Stimulated activated CD8-positive, alpha-beta memory T cell treated with anti-CD3 and anti-CD28 coated beads, Interleukin-4, amount 100 ng/mL, for 48 hours (primary cell): ENCODE data around the gene CHN2.
A peak's percentile ranks its signal among the peaks of the same experiment; 100 is the strongest.
"Not testable (repeated sequence)": the region's sequence is repeated elsewhere in the genome, so short reads cannot be mapped to it uniquely, and the experiment has no call there.

Experiments used
- DNase-seq: peaks from one replicate; pipeline ENCODE4 v3.0.0-alpha.2; 2020

CHN2 gene

DNA sequence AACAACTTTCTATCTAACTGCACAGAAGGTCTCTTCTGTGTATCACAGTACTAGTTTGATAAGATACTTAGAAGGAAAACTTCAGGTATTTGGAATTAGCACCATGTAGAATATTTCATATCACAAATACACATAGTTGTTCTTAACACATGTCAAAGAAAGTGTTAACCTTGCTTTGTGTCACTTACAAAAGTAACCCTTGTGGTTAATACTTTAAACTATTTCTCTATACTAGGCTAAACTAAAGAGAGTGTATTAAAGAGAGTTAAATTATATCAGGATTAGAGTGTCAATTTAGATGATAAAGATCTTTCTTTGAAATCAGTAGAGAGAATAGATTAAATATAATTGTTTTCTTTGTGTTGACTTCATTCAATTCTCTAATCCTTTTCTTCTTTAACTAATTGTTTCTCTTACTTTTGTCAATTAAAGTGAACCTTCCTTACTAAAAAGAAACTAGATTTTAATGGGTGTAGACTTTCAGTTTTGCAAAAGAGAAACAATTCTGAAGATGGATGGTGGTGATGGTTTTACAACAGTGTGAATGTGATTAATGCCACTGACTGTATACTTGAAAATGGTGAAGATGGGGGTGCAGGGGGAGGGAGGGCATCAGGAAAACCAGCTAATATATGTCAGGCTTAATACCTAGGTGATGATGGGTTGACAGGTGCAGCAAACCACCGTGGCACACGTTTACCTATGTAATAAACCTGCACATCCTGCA, 67.8 kb downstream of the CHN2 start:
- no peak for DNase-seq

DNA sequence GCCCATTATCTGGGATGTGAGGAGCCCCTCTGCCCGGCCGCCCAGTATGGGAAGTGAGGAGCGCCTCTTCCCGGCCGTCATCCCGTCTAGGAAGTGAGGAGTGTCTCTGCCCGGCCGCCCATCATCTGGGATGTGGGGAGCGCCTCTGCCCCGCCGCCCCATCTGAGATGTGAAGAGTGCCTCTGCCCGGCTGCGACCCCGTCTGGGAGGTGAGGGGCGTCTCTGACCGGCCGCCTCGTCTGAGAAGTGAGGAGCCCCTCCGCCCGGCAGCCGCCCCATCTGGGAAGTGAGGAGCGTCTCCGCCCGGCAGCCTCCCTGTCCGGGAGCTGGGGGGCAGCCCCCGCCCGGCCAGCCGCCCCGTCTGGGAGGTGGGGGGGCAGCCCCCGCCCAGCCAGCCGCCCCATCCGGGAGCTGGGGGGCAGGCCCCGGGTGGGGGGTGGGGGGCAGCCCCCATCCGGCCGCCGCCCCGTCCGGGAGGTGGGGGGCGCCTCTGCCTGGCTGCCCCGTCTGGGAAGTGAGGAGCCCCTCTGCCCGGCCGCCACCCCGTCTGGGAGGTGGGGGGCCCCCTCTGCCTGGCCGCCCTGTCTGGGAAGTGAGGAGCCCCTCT, 69.1 kb downstream of the CHN2 start:
- not testable (repeated sequence) for DNase-seq

DNA sequence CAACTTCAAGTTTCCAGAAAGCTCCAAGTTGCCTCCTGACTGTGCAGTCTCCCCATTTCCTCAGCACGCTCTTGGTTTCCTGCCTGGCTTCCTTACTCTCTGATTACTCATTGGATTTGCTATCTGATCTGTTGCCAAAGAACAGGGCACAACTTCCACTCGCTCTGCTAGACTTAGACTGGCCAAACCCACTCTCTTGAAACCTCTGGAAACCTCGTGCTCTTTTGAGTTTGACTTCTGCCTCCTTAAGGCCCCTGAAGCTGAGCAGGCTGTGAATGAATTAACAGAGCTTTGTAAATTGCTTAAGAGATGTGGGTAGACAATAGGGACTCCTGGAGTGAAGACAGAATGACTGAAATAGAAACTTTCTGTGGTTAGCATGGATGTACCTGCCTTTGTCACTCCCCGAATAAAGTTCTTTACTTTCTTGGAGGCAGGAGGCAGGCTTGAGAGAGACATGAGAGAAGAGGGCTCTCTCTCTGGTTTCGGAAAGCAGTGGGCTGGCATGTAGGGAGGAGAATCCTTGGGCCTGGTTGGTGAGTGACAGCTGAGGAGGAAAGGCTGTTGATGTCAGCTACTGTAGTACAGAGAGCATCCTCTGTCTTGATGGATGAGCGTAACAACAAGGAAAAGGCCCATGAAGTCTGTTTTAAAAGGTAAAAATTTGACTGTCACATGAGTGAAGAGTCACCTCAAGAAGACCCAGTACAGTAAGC, 70.8 kb downstream of the CHN2 start:
- no peak for DNase-seq

DNA sequence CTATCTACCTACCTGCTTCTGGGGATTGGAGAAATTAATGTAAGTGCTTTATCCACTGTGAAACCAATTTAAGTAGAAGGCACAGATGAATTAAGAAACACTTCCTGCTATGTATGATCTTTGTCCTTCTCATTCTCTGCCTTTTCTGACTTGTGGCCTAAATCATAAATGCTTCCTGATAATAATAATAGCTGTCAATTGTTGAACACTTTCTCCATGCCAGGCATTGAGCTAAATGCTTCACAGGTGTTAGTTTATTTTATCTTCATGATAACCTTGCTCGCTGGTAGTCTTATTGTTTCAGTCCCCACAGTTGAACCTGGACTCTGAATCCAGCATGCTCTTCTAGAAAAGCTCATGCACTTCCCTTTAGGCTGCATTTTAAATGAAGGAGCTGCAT, 75.4 kb downstream of the CHN2 start:
- no peak for DNase-seq

DNA sequence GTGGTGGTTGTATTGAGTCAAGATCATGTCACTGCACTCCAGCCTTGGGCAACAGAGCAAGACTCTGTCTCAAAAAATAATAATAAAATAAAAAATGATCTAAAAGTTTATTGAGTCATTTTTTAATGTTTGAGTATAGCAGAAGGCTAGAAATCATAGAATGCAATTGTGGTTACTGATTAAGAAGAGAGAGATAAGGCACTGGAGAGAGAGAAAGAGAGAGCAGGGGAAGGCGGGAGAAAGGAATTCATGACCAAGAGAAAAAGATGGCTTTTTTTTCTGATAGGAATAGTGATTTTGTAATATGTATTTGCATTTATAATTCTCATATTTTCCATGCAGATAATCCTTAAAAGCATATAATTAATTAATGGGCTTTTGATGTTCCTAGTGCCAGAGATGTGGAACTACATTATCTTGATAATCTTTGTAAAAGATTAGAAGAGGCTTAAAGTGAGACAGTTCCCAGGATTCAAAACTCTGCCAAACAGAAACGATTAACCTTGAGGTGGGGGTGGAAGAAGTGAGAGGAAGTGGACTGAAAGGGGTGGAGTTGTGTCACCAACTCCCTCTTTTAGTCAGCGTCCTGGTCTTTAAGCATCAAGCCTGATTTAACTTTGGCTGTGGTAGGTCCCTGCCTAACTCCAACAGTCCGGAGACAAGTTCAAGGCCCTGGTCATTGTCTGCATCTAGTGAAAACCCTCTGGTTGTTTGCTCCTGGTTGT, 76.2 kb downstream of the CHN2 start:
- no peak for DNase-seq

DNA sequence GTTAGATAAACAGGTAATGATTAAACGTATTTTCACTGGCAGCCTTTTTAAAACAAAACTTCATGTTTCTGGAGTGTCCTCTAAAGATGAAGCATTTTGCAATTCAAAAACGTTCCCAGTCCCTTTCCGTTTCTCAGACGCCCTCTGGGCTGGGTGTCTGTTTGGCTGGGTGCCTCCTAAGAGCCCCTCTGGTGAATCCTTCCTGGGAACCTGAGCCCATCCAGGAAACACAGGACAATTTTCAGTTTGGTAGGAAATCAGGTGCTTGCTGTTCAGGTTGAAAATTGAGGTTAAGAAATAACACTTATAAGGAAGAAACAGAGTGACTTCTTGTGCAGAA, 76.7 kb downstream of the CHN2 start:
- no peak for DNase-seq

DNA sequence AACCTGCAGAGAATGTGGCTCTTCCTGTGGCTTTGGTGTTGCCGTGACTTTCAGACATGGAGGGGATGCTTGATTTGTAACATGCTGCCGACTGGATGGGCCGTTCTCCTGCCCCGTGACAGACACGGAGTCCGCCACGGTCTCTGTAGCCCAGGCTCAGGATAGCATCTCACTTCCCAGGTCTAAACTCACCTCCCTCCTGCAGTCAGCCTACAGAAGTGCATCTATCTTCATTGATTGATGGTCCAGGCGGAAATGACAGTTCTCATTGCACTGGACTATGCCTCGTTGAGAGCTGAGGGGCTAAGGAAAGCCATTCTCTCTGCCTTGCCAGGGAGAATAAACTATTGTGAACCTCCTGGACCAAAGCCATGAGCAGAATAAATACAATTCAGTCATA, 77.5 kb downstream of the CHN2 start:
- no peak for DNase-seq

DNA sequence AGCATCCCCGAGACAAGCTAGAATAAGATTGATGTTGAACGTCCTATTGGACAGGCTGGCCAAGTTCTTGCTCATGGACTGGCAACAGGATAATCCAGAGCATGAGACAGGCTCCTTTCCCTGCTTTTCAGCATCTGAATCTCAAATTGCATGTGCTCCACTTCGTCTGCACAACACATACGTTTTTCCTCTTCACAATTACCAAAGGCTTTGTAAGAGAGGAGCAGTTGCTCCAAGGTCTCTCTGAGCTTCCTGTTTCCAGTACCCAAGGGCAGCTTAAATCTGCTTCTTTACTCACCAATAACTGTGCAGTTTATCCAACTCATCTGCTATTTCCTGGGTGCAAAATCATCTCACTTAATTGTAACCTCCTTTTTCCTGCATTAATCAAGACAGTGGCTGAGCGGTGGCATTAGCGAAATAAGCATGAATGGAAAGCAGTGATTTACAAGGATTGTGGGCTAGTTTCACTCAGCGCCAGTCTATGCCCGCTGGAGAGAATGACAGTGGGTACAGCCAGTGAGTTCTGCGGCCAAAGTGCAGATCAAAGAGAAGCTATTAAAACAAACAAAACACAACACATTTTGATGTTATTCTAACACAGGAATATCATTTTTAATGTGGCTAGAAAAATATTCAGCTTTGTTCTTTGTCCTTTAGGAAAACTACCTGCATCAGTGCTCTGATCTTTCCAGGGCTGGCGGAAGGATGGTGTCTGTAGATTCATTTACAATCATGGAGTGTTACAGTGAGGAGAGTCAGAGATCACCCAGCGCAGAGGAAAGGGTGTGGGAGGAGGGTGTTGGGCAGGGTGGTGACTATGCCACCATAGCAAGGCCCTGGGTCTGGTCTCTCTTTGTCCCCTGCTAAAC, 79.8 kb downstream of the CHN2 start:
- no peak for DNase-seq

DNA sequence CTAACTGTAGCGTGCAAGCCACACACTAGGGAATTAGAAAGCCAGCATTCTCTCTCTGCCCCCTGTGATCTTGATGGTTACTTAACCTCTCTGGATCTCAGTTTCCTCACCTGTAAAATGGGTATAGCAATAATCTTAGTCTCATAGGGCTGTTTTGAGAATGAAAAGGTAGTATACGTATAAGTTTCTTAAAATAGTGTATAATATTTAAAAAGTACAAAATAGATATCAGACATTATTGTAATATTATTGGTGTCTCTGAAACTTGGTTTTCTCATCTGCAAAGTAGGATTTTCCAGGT, 80.4 kb downstream of the CHN2 start:
- DNase-seq, result no peak

DNA sequence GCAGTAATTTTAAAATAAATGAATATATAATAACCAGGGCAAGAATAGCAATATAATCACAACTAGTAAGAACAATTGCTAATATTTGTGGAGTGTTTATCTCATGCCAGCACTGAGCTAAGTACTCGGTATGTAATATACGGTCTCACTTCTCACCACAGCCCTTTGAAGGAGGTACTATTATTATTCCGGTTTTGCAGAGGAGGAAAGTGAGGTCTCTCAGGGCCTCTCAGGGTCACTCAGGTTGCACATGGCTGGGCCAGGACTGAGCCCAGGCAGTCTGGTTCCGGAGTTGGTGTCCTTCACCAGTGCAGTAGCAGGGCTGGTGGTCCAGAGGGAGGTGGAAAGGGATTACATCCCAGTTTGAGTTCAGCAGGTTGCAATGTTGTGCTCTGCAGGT, 80.9 kb downstream of the CHN2 start:
- no peak for DNase-seq

DNA sequence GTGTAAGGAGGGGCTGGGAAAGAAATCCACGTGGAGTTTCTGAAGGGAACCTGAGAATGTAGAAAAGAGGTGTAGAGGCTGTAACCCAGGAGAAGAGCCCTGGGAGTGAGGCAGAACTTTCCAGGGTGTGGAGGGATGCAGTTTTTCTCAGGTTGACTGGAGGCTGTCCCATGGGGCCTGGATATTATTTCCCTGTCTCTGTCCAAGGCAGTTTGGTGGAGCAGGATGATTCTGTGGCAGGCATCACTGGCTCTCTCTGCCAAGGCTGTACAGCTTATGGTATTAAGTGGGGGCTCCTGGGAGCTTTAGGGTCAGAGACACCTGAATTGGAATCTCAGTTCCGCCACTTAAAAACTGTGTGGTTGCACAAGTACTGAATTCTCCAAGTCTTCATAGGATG, 81.6 kb downstream of the CHN2 start:
- DNase-seq, result no peak

DNA sequence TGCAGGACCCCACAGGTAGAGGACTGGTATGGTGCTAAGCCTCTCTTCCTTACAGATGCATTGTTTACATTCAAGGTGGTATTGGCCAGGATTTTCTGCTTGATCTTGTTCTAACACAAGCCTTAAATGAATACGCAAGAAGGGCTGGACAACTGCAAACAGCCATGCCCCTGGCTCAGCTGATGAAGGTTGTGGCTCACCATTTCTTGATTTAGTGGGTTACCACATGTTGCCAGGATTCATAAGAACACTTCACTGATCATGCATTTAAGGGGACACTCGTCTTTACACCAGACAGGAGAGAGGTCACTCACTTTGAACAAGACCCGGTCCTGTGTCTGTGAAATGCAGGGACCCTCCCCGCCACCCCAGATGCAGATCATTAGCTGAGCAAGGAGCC, 82.2 kb downstream of the CHN2 start:
- no peak for DNase-seq

DNA sequence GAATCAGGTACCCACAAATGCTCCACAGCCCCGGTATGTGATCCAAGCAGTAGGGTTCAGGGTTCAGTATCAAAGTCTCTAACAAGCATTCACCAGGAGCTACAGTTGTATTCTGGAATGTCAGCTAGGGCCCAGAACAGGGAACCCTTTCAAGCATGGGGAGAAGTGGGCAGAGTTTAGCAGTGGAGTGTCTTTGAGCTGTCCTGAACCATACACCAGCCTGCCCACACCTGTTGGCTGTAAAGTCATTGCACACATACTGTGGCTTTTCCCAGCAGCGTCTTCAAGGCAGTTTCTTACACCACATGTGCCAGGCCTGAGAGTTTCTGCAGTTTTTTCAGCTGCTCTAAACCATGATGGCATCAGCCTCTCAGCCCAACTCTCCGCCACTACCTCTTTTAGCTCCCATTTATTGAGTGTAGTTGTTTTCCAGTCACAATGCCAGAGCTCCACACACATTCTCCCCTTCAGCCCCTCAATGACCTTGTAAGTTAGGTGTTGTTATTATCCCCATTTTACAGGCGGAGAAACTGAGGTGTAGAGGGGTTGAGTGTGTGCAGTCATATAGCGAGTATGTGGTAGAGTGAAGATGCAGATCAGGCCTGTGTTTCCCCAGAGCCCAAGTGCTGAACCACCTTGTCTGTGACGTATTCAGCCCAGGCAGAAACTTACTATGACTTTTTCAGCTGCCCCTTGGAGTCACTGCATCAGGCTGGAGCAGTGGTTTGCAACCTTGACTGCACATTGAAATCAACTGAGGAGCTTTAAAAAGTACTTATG, 83.1 kb downstream of the CHN2 start:
- DNase-seq, result peak; percentile 29

DNA sequence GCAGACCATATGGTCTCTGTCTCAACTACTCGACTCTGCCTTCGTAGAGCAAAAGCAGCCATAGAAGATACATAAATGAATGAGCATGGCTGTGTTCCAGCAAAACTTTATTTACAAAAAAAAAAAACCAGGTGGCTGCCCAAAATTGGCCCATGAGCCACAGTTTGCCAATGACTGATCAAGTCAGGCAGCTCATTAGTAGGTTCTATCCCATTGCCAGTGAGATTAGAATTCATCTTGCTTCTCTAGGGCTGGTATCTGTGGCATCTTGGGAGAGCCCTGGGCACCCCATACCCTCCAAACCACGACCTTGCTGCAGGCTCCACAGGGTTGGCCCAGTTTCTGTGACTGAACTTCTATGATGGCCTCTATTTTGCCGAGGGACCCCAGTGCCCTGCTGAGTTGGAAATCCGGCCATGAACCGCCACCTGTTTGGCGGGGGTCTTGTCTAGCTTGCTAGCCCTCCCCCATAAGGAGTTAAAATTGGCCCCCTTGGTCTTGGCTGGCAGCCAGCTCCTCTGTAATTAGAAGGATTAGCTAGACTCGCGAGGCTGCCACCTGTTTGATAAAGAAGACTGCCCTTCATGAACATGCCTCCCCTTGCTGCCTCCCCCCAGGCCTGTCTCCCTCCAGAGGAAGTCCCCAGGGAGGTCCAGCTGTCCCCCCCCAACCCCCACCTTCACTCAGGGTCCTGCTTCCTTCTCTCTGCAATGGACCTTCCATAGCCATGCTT, 83.9 kb downstream of the CHN2 start:
- DNase-seq, result no peak

DNA sequence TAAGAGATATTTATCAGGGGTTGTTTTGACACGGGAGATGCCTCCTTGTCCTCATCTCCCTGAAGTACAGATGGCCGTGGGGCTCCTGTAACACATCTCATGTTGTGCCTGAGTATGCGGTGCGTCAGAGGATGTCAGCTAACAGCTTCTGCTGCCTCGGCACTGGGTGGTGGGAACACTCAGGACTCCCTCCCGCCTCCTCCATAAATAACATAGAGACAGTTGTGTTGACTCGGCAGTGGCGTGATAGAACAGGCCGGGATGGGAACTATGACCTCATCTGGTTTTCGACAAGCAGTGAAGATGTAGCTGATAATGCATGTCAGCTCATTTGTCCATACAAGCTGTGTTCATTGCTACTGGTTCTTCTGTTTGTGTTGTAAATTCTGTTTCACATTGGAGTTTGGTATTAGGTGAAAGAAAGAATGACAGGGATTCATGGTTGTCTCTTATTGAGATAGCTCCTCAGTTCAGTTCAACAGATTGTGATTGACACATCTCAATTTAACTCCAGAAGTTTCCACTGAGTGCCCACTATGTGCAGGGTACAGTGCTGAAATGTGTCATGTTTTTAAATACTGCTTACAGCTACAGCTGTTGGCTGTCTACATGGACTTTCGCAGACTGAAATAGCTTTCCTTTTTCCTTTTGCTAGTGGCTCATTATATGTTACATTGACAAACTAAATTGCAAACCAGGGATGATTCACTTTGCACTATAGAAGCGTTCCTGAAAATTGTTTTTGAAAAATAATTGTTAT, 87.4 kb downstream of the CHN2 start:
- no peak for DNase-seq

DNA sequence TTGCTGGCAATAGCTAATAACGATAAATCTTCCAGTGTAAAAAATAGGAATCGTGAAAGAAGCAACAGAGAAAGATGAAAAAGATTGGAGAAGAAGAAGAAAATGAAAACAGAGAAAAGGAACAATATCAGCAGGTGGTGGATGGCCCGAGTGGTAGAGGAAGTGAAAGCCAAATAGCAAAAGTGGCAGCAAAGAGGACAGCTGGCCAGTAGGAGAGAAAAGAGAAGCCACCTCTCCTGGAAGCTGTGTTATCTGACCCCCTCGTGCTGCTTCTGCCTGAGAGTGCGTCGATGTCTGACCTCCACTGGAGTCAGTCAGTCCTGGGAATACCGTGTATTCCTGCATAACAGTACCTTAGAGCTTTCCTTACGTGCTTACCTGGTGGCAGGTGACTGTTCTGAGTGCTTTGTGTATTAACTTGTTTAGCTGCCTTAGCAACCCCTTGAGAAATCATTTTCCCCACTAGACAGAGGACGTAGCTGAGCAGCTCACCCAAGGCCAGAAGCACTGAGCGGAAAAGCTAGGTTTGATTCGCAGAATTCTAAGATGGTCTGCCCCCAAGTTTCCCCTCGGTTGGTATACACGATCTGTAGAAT, 88.3 kb downstream of the CHN2 start:
- no peak for DNase-seq

DNA sequence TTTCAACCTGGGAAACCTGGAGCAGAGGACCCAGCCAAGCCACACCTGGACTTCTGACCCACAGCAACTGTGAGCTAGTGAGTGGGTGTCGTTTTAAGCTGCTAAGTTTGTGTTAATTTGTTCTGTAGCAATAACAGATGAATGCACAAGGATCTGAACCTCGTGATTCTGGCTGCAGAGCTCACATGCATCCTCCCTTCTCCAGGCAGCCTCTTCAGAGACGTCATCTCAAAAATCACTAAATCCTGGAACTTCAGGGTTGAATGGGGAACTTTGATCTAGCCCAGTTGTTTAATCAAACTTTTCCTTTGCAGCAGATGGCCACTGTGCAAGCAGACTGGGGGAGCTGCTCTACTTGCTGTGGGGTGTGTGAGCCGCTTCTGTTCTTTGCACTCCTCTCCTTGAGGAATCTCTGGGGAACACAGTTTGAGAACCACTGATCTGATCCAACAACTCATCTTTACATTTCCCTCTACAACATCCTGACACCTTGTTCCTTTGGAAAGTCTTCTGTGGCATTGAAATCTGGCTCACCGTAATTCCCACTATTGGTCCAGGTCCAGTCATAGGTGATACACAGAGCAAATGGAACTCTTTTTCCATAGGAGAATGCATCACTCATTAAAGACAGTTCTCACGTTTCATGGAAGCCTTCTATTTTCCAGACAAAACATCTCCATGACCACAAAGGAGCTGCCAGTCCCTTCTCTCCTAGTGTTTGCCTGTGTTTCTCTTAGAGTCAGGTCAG, 90.3 kb downstream of the CHN2 start:
- no peak for DNase-seq

DNA sequence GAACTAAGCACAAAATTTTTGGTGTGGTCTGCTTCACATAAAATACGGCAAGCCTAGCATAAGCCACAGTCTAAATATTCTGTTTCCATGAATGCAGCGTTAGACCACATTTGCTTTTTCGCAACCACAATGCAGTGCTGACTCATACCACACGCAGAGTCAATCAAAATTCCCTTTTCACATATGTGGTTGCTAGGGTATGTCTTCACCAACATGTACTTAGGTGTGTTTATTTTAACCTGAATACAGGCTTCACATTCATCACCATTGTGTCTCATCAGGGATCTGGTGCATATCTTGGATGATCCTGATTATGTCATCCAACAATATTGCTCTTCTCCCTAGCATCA, 90.8 kb downstream of the CHN2 start:
- peak; percentile 60 for DNase-seq

DNA sequence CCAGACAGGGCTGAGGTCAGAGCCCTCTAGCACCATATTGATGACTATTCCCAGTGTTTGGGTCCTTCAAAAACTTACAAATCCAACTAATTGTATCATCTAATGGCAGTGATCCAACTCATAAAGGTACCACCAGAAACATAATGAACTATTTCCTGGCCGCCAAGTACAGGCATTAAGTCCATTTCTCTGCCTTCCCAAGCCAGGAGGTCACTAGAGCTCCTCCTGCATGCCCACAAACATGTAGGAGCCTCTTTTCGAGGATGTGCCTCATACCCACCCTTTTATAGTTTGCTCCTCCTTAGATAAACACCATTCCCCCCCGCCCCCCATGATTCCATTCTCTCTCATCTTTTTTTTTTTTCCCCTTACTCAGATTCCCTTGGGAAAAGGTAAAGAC, 91.3 kb downstream of the CHN2 start:
- DNase-seq, result no peak

DNA sequence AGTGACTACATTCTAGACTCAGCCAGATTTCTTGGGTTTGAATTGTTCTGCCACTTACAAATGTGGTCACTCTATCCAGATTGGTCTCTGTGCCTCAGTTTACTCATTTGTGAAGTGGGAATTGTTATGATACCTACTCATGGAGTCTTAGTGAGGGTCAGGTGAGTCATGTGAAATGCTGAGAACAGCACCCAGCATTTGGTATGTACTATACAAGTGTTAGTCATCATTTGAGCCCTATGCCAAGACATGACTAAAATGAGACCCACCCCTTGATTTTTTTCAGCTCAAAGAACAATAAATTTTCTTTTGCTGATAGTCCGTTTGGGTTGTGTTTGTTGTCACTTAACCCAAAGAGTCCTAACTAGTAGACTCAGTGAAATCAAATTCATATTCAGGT, 92.8 kb downstream of the CHN2 start:
- DNase-seq, result no peak
